ENCODE results near the gene ZNF346. TPM values are rescaled to one million over a fixed set of nuclear protein-coding genes. Genes with fewer than 3 reads are reported as not detected.

Gene ZNF346
- total RNA-seq, 2 donors from 2014 or later, result 10.9 to 12.6 TPM

GRCh38 chr5:177089127-177089526 is 66.6 kb downstream of the ZNF346 start:
- ATAC-seq, result no peak
- intact Hi-C loops (cut with DNase I, micrococcal nuclease), result no loop called here
- DNase-seq, result peak in 1 of 2 donors; percentile 55

- intact Hi-C loops (cut with DNase I, micrococcal nuclease), result no loop called here
- ATAC-seq (peak; percentile 22), DNase-seq (peak; percentile 42 to 66)
Observed at GRCh38 chr5:177089825-177090641, 67.5 kb downstream of the ZNF346 start.

GRCh38 chr5:177090813-177091212 is 68.3 kb downstream of the ZNF346 start:
- no peak for DNase-seq
- intact Hi-C loops (cut with DNase I, micrococcal nuclease), result no loop called here
- ATAC-seq, result no peak

GRCh38 chr5:177091232-177091631 is 68.7 kb downstream of the ZNF346 start:
- intact Hi-C loops (cut with DNase I, micrococcal nuclease), result no loop called here
- DNase-seq (no peak), ATAC-seq (no peak)

GRCh38 chr5:177092178-177093081 is 69.9 kb downstream of the ZNF346 start:
- no peak for DNase-seq
- intact Hi-C loops (cut with DNase I, micrococcal nuclease), result no loop called here
- no peak for ATAC-seq

- ATAC-seq, result no peak
- no peak for DNase-seq
- intact Hi-C loops (cut with DNase I, micrococcal nuclease), result no loop called here
Observed at GRCh38 chr5:177093082-177093712, 70.7 kb downstream of the ZNF346 start.

- intact Hi-C loops (cut with DNase I, micrococcal nuclease), result no loop called here
- ATAC-seq, result no peak
Observed at GRCh38 chr5:177093803-177094202, 71.3 kb downstream of the ZNF346 start.

GRCh38 chr5:177094224-177095087 is 72.0 kb downstream of the ZNF346 start:
- intact Hi-C loops (cut with DNase I, micrococcal nuclease), result no loop called here
- DNase-seq, result peak; percentile 48 to 61
- no peak for ATAC-seq

More at GRCh38 chr5:177093803-177094202, 71.3 kb downstream of the ZNF346 start:
- no peak for DNase-seq

- no peak for ATAC-seq
- no peak for DNase-seq
- intact Hi-C loops (cut with DNase I, micrococcal nuclease), result no loop called here
Observed at GRCh38 chr5:177095088-177095669, 72.7 kb downstream of the ZNF346 start.

- intact Hi-C loops (cut with DNase I, micrococcal nuclease), result no loop called here
Observed at GRCh38 chr5:177096162-177097015, 73.9 kb downstream of the ZNF346 start.

GRCh38 chr5:177097016-177097985 is 74.8 kb downstream of the ZNF346 start:
- DNase-seq, result no peak
- intact Hi-C loops (cut with DNase I, micrococcal nuclease), result no loop called here
- ATAC-seq, result no peak

More at GRCh38 chr5:177096162-177097015, 73.9 kb downstream of the ZNF346 start:
- DNase-seq (no peak), ATAC-seq (no peak)

- ATAC-seq, result no peak
- no peak for DNase-seq
- intact Hi-C loops (cut with DNase I, micrococcal nuclease), result no loop called here
Observed at GRCh38 chr5:177098120-177098469, 75.6 kb downstream of the ZNF346 start.

- ATAC-seq (peak; percentile 62), DNase-seq (peak in 1 of 2 donors; percentile 50)
- intact Hi-C loops (cut with DNase I, micrococcal nuclease), result no loop called here
Observed at GRCh38 chr5:177098470-177099141, 76.1 kb downstream of the ZNF346 start.

GRCh38 chr5:177099422-177100093 is 77.1 kb downstream of the ZNF346 start:
- intact Hi-C loops (cut with DNase I, micrococcal nuclease), result no loop called here
- DNase-seq, result peak; percentile 52 to 54
- peak; percentile 70 for ATAC-seq

- intact Hi-C loops (cut with DNase I, micrococcal nuclease), result no loop called here
- ATAC-seq (no peak), DNase-seq (no peak)
Observed at GRCh38 chr5:177100714-177101121, 78.2 kb downstream of the ZNF346 start.
